Activated CD4-positive, alpha-beta T cell treated with anti-CD3 and anti-CD28 coated beads, Interleukin-2, amount 50 U/mL, for 4 hours (primary cell): ENCODE results near the gene TEX14.

ENCODE experiments used
- DNase-seq, 2 experiments: peaks; one replicate each; pipeline ENCODE4 v3.0.0-alpha.2; 2020

The TEX14 gene

DNA sequence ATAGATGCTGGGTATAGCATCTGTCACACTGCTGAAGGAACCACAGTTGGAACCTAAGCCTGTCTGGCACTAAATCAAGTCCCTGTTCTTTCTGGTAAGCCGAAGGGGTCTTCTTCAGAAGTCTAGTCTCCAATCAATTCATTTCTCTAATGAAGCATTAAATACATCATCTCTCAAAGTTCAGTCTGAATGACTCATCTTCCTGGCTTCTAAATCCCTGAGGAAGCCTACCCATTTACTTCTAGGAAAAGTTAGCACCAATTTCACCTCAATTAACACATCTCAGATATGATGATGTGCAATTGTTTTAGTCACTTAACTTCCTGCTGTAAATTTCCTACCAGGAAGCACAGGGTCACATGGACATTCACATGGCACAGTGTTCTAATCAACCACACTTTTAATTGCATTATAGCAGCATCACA is 49.9 kb downstream of the TEX14 start:
- no peak for DNase-seq

DNA sequence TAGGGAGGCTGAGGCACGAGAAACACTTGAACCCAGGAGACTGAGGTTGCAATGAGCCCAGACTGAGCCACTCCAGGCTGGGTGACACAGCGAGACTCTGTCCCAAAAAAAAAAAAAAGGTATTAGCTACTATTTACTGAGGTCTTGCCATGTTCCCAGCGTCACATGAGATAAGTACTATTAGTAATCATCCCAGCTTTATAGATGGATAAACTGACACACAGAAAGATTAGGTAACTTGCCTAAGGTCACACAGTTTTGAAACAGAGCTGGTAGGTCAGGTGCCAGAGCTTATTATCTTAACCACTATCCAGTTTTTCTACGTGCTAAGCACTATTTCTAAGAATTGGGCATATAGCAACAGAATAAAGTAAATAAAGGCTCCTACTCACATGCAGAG is 51.6 kb downstream of the TEX14 start:
- DNase-seq = no peak

DNA sequence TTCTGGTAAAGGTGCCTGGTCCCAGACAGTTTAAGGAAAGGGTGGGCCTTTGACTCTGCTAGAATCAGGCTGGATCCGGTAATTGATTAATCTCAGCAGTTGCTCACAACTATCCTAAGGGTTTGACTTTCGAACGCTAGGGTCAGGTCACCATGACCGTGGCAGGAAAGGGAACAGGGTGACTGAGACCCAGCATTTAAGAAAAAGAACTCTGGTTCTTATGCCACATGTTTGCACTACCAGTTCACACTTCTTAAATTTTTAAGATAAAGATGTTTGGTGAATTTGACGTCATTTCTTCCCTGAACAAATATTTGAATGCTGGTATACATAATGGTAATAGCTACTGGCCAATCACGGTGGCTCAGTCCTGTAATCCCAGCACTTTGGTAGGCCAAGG is 52.2 kb downstream of the TEX14 start:
- DNase-seq = no peak

DNA sequence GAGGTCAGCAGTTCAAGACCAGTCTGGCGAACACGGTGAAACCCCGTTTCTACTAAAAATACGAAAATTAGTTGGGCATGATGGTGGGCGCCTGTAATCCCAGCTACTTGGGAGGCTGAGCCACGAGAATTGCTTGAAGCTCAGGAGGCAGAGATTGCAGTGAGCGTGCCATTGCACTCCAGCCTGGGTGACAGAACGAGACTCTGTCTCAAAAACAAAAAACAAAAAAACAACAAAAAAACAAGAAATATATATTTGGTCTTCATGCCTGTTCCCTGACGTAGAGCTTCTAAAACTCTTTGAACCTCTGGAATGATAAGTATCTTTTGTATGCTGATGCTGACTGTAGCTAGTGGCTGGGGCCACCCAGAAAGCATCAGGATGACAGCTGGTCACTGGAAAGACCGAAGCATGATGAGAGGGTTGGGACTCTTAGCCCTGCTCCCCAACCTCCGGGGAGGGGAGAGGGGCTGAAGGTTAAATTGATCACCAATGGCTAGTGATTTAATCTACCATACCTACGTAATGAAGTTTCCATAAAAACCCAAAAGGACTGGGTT is 54.8 kb downstream of the TEX14 start:
- DNase-seq = no peak

DNA sequence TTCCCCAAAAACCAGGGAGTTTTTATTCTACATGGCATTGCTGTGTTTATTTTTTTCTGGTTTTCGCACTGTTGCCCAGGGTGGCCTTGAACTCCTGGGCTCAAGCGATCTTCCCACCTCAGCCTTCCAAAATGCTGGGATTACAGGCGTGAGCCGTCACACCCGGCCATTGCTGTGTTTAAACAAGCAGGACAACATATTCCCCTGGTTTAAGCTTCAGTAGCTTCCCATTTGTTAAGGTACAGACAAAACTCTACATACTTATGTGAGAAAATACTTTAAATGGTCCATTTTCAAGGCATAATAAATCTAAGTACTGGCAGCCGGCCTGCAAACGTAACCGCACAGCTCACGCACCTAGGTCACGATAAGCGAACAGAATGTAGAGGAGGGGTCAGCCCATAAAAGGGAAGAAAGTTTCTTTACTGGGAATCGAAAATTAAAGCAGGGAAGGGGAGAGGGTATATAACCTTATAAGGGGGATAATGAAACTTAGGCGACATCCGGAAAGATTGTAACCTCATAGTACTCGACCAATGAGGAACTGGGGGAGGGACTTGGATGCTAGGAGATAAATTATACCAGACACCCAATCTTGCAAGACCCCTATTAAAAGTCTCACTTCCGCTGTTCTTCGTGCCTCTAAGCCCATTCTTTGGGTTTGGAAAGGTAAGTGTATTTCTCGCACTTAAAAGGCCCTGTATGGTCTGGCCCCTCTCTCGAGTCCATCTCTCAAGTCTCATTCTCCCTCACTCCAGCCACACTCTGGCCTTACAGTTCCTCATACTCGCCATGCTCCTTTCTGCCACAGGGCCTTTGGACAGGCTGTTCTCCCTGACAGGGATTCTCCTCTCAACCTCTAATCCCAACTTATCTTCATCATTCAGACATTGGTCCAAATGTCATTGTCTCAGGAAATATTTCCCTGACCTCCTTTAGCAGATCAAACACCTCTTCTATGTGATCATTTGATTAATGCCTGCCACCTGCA is 59.2 kb downstream of the TEX14 start:
- DNase-seq = no peak

DNA sequence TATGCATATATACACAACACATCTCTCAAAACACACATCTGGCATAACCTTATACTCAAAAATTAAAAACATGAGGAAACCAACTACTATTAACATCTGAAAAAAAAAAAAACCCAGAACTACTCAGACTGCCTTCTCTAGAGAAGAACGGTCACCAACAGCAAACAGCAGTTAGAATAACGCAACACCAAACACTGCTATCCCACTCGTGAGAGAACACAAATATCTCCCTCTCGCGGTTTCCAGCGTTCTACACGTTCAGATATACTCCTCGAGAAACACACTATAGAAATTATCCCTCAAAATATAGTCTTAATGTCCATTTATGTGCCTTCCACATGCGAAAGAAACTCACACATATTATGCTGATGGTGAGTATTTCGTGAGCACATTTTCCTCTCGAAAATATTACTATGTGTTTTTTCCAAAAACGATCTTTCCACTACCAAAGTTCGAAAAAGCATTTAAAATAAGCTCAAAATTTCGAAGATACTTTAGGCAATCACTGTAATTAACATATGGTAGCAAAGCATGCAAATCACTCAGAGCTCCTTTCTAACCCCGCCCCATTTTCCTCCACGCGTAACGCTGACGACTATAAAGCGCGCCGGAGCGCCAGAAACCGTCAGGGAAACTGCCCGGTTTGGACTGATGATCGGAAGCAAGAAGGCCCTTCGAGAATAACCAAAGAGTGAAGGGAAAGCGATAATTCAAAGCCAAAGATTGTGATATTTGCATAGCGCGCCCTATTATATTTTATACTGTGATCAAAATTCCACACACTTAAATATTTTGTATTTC is 60.1 kb downstream of the TEX14 start:
- peak; percentile 91 to 92 for DNase-seq

DNA sequence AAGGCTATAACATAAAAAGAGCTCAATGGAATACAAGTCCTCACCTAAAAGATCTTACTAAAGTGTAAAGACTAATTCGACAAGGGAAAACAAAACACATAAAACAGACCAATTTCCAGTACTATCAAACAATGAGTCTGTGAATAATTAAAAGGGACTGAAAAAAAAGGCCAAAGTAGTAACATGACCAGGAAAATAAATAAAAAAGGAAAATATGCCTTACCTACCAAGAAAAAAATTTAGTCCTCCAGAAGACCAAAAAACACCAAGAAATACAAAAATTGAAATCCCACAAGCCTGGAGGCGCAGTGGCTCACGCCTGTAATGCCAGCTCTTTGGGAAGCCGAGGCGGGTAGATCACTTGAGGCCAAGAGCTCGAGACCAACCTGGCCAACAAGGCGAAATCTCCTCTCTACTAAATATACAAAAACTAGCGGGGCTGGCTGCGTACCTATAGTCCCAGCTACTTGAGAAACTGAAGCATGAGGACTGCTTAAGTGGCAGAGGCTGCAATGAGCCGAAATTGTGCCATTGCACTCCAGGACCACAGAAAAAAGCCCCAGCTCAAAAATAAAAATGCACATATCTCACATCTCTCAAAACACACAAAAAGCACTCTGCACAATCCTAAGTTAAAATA is 60.8 kb downstream of the TEX14 start:
- DNase-seq = peak in 1 of 2 experiments; percentile 1

DNA sequence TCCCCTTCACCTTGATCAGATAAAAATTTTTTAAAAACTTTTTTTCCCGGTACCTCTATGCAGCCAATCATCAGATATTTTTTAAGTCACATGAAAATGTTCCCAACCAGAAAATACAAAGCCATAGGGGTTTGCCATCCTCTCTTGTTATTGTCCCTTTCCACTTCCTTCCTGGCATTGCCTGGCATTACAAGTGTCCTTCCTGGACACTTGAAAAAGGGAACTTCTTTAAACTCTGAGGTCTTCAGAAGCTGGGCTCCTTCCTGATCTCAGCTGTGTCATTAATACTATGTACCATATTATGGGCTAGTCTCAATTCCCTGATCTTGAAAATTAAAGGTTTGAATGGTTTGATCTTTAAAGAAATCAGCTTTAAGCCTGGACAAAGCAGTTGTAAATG is 64.9 kb downstream of the TEX14 start:
- no peak for DNase-seq

DNA sequence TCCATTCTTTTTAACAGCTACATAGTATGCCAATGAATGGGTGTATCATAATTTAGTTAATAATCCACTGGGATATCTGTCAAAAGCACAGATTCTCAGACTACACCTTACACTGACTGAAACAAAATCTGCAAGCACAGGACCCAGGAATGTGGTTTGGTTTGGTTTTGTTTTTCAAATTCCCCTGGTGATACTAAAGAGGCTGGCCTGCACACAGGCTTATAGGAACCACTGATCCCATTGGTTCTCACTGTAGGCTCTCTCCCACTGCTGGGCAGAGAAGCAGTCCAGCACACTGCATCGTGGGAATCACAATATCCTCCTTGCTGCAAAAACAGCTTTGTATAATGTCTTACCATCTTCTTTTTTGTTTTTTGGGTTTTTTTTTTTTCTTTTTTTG is 67.1 kb downstream of the TEX14 start:
- DNase-seq = no peak

DNA sequence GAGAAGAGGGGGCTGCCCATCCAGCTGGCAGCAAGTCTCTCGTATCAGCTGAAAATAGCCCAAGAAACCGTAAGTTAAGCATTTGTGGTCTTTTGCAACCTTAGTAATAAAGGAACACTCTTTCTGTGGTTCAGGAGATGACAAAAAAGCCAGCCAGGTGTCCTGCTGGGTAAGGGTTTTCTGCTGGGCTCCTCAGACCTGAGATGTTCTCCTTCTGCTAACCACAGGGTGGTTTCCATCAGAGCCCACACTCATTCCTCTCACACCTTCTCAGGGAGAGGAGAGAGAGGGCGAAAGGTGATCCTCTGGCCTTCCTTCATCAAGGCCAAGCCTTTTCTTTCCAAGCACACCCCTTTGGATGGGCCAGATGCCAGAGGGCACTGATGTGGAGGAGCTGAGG is 70.7 kb downstream of the TEX14 start:
- DNase-seq = no peak

DNA sequence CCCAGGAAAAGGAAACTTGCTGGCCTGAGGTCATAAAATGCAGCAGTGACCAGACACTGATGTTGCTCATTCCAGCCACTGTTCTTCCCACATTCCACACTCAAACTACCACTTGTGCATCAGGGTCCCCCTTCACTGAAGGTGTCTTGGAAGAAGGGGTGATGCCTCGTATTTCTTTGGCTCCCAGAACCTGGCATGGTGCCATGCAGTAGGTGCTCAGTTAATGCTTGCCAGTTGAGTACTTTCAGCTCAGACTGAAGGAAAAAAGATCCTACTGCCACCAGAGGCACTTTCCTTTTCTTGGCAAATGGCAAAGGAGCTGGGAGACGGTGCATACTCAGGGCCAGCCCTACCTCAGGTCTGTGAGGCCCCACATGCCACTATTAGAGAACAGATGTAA is 73.5 kb downstream of the TEX14 start:
- DNase-seq = no peak

DNA sequence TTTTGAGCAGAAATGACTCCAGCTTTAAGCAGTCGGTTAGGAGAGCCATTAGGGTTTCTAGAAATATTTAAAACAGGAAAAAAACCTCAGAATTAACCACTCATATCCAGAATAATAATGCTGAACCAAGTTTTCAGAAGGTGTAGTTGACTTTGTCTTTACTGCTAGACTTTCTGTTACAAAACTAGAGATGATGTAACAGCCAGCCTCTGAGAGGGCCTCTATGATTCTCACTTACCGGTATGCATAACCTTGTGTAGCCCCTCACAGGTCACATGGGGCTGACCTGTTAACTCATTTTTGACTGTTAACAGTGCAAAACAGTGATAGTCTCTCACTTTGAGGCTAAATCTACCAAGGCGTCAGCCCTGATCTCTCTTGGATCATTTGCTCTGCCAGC is 74.3 kb downstream of the TEX14 start:
- DNase-seq = no peak

DNA sequence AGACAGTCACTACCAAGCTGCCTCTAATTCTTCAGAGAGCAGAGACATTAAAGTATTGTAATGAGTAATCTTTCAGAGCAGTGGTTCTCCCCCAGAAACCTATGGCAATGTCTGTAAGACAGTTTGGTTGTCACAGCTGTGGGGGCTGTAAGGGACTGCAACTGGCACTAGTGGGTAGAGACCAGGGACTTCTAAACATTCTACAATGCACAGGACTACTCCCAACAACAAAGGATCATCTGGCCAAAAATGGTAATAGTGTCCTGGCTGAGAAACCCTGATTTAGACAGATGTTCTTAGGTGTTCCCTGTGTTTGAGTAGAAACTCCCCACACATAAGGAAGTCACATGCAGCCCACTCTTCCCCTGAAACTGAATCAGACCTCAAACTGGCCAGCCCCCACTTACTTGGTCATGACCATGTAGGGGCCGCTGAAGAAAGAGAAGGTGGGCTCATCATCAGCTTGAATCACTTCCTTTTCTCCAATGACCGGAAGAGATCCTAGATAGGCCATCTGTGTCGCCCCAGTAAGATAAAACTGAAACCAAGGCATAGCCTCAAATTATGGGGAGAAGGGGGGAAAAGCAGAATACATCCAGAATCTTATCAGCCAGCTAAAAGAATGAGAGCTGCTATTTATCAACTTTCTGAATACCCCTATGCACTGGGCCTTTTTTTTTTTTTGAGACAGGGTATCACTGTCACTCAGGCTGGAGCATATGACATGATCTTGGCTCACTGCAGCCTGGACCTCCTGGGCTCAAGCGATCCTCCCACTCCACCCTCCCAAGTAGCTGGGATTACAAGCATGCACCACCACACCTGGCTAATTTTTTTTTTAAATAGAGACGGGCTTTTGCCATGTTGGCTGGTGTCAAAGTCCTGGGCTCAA is 75.8 kb downstream of the TEX14 start:
- DNase-seq = no peak

DNA sequence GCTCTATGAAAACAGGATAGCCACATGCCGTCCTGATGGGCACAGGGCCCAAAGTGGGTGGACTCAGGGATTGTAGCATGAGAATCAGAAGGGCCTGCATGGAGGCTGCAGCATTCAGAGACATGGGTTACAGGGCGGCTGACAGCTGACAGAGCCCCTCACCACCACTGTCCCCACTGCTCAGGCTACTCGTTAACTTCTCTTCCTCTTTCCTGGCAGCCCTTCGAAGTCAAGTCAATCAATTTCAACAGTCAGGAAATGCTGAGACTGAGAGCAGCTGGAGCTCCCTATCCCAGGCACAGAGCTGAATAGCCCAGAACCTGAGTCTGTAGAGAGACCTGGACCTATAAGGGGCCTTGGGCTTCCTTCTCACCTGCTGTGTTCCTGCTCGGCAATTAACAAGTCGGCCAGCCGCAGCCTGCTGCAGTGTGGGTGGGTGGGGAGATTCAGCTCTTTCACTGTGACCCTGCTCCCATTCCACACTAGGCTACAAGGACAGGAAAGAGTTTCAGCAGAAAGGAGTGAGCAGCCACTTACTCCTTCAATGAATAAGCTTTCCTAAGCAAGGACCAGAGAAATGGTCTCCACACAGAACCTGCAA is 76.9 kb downstream of the TEX14 start:
- no peak for DNase-seq

DNA sequence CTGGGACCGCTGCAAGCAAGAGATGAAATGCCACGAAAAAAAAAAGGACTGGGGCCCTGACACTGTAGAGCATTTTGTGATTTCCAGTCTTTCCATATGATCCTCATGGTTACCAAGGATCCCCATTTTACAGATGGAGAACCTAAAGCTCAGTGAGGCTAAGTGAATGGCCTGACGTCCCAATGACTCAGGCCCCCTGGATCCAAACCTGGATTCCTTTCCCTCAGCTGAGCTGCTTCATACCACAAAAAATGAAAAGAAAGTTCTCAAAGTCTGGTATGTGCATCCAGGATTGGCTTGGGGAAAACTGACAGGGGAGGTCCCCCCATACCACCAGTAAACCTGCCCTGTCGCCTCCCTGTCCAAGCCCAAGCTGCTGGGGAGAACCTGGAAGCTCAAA is 80.5 kb downstream of the TEX14 start:
- DNase-seq = no peak

DNA sequence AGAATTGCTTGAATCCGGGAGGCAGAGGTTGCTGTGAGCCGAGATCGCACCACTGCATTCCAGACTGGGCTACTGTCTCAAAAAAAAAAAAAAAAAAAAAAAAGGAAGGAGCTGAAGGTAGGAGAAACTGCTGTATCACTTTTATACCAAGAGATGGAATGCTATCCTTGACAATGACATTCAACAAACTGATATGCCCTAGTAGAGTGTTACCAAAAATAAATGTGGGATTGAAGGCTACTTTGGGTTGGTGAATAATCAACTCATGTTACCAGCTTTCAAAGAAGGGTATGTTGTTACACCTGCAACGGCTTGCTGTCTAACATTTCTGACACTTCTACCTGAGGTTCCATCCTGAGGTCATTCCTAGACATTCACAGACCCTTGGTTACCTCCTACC is 84.9 kb downstream of the TEX14 start:
- no peak for DNase-seq

DNA sequence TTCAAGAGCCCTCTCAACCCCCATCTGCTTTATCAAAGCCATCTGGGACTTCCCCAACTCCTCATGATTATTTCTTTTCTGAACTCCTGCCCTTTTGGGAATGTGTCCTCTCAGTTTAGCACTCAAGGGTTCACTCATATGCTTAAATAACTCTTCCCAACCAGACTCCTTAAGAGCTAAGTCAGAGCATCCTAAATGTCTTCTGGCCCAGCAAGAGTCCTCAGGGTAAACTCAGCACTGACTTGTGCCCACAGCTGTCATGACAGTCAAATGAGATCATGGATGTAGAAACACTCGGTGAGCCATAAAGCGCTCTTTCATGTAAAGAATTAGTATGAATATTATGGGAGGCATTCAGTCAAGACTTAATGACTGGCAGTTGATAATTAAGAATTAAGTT is 85.9 kb downstream of the TEX14 start:
- DNase-seq = no peak

DNA sequence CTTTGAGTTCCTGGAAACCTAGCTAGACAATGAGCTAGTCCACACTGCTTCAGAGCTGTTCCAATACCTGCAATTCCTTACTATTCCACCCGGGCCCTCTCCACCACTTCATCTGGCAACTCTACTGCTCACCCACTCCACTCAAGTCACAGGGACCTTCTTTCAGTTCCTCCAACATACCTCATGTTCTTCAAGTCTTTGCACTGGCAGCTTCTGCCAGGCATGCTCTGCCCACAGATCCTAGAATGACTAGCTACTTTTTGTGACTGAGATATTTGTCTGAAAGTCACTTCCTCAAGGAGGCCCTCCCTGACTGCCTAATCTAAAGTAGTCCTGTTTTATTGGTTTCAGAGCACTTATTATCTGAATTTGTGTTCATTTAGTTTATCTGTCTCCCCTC is 86.4 kb downstream of the TEX14 start:
- no peak for DNase-seq

DNA sequence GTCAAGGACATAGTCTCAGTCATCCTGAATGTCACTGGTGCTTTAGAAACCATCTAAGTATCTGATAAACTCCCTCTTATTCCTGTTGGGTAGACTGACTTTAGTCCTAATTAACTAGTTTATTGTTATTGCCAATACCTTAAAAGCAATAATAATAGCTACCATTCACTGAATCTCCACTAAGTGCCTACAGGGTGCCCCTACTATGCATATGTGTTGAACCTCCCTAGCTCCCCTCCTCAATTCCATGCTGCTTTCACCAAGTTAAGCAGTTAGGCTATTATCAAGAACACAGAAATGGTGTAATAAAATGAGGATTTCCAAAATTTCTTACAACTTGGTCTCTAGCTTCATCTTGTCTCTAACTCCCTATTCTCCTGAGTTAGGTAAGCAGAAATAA is 89.9 kb downstream of the TEX14 start:
- DNase-seq = no peak

DNA sequence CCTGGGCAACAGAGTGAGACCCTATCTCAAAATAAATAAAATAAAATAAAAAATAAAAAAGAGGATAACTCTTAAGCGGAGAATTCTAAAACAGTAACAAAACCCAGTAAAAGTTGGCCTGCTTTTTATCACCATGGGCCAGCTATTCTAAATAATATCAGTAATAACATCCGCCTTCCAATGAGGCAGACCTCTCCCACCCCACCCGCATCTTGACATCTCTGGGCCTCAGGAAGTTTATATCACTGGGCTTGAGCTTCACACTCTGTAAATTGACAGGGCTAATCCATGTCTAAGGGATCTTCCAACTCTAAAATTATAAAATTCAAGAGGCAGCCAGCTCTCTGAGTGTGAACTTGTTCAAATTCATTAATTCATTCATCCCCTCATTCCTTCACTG is 94.5 kb downstream of the TEX14 start:
- no peak for DNase-seq

DNA sequence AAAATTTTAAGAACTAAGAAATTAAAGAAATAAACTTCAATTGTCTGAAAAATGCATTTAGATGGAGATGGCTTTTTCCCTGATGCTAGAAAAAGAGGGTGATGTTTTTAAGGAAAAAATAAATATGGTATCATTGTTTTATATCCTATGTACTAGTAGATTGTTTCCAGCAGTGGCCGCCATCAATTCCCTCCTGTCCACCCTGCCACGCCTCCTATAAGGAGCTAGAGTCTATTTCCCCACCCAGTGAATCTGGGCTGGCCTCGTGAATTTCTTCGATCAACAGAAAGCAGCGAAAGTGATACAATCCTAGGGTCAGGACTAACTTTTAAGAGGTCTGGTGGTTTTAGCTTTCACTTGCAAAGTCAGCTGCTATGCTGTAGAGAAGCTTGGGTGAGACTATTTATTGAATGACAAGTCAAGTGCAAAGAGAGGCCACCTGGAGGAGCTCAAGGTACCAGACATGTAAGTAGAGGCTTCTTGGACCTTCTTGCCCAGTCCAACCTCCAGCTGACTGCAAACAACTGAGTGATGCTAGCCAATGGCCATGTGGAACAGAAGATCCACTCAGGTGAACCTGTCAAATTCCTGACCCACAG is 96.6 kb downstream of the TEX14 start:
- DNase-seq = no peak
